SK-N-SH treated with all-trans-retinoic acid at 6 μM for 48 hours (cell line): Measurements from ENCODE around the gene CMTR1.

Experiments used
- BACH2 ChIP-seq: fragments of 250-450 bp; sonication (Bioruptor Pico); IDR thresholded peaks from 2 replicates; pipeline ENCODE4 v1.9.0; 2021; ENCODE audit warnings: mild to moderate bottlenecking, borderline replicate concordance
- GLIS3 ChIP-seq: fragments of 250-450 bp; sonication (Bioruptor Pico); IDR thresholded peaks from 2 replicates; pipeline ENCODE4 v1.5.0; 2020; ENCODE audit warnings: mild to moderate bottlenecking, moderate library complexity
- ISL1 ChIP-seq: fragments of 250-450 bp; sonication (Bioruptor Pico); IDR thresholded peaks from 2 replicates; pipeline ENCODE4 v2.1.2; 2022; ENCODE audit warnings: mild to moderate bottlenecking, moderate library complexity
- RARB ChIP-seq: fragments of 250-450 bp; sonication (Bioruptor Pico); IDR thresholded peaks from 2 replicates; pipeline ENCODE4 v1.8.0; 2021; ENCODE audit warnings: mild to moderate bottlenecking, moderate library complexity
- ZFP30 ChIP-seq: fragments of 450-650 bp; formaldehyde crosslinking; IDR thresholded peaks from 2 replicates; pipeline ENCODE4 v1.5.0; 2022; ENCODE audit warnings: mild to moderate bottlenecking, moderate library complexity
- ZNF565 ChIP-seq: fragments of 450-650 bp; formaldehyde crosslinking; conservative IDR thresholded peaks from 2 replicates; pipeline ENCODE4 v1.5.0; 2020; ENCODE audit warnings: low read depth, mild to moderate bottlenecking, moderate library complexity
- TF ChIP-seq, protein P1 (sequence below): fragments of 250-450 bp; sonication (Bioruptor Pico); IDR thresholded peaks from 2 replicates; pipeline ENCODE4 v1.5.1; 2021; ENCODE audit warnings: mild to moderate bottlenecking, moderate library complexity
- TF ChIP-seq, protein P2 (sequence below): fragments of 250-450 bp; sonication (Bioruptor Pico); IDR thresholded peaks from 2 replicates; pipeline ENCODE4 v1.8.0; 2020; ENCODE audit warnings: mild to moderate bottlenecking, moderate library complexity, borderline replicate concordance

DNA sequence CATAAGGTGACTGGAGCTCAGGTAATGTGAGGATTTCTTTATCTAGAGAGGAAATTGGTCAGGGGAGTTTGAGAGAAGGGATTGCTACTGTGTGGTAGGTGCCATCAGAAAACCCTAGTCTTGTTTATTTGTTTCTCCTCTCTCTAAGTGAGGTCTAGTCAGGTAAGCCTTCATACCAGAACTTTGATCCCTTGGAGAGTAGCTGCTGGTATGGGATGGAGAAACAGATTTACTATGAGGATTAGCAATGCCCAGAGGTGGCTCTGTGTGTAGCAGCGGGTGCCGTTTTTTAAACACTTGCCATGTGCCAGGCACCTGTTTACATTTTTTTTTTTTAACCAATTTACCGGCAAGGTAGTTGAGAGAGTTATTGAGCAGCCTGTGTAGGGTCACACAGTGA, 19.5 kb downstream of the CMTR1 start:
- TF ChIP-seq BACH2 (CRISPR knock-in tag) = no peak
- TF ChIP-seq, protein P1, sequence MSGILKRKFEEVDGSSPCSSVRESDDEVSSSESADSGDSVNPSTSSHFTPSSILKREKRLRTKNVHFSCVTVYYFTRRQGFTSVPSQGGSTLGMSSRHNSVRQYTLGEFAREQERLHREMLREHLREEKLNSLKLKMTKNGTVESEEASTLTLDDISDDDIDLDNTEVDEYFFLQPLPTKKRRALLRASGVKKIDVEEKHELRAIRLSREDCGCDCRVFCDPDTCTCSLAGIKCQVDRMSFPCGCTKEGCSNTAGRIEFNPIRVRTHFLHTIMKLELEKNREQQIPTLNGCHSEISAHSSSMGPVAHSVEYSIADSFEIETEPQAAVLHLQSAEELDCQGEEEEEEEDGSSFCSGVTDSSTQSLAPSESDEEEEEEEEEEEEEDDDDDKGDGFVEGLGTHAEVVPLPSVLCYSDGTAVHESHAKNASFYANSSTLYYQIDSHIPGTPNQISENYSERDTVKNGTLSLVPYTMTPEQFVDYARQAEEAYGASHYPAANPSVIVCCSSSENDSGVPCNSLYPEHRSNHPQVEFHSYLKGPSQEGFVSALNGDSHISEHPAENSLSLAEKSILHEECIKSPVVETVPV (CRISPR knock-in tag) = no peak
- TF ChIP-seq ZNF565 (CRISPR knock-in tag) = no peak
- TF ChIP-seq ISL1 = no peak
- TF ChIP-seq, protein P2, sequence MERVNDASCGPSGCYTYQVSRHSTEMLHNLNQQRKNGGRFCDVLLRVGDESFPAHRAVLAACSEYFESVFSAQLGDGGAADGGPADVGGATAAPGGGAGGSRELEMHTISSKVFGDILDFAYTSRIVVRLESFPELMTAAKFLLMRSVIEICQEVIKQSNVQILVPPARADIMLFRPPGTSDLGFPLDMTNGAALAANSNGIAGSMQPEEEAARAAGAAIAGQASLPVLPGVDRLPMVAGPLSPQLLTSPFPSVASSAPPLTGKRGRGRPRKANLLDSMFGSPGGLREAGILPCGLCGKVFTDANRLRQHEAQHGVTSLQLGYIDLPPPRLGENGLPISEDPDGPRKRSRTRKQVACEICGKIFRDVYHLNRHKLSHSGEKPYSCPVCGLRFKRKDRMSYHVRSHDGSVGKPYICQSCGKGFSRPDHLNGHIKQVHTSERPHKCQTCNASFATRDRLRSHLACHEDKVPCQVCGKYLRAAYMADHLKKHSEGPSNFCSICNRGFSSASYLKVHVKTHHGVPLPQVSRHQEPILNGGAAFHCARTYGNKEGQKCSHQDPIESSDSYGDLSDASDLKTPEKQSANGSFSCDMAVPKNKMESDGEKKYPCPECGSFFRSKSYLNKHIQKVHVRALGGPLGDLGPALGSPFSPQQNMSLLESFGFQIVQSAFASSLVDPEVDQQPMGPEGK (CRISPR knock-in tag) = no peak
- TF ChIP-seq ZFP30 = no peak
- TF ChIP-seq GLIS3 (CRISPR knock-in tag) = no peak
- no peak for TF ChIP-seq RARB
